ENCODE results near the gene NDUFV3.

DNA sequence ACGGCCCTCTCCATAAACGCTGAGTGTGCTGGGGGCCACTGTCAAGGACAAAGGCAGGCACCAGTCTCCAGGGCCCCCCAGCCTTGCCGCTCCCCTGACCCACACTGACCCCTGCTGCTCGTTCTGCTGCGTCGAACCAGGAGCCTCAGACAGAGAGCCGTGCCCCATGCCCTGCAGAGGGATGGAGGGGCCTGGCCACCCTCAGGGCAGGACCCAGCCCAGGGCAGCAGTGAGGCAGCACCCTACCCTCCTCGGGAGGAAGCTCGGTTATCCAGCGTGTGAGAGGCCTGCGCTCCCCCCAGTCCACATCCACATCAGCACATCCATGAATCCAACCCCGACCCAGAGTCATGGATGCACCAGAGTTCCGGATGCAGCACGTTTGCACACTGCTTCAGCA lies 28.8 kb upstream of the NDUFV3 start:
- TF ChIP-seq EZH2 (IDR thresholded peaks at IDR 0.05; ENCODE audit: low read depth, unreplicated experiment): no peak
- peak in 1 of 2 experiments; percentile 46; a peak in 2 of 4 replicates for TF ChIP-seq CTCF (conservative IDR thresholded peaks at IDR 0.05; ENCODE audit: low read depth in 2 of 2)
- TF ChIP-seq, protein P1, sequence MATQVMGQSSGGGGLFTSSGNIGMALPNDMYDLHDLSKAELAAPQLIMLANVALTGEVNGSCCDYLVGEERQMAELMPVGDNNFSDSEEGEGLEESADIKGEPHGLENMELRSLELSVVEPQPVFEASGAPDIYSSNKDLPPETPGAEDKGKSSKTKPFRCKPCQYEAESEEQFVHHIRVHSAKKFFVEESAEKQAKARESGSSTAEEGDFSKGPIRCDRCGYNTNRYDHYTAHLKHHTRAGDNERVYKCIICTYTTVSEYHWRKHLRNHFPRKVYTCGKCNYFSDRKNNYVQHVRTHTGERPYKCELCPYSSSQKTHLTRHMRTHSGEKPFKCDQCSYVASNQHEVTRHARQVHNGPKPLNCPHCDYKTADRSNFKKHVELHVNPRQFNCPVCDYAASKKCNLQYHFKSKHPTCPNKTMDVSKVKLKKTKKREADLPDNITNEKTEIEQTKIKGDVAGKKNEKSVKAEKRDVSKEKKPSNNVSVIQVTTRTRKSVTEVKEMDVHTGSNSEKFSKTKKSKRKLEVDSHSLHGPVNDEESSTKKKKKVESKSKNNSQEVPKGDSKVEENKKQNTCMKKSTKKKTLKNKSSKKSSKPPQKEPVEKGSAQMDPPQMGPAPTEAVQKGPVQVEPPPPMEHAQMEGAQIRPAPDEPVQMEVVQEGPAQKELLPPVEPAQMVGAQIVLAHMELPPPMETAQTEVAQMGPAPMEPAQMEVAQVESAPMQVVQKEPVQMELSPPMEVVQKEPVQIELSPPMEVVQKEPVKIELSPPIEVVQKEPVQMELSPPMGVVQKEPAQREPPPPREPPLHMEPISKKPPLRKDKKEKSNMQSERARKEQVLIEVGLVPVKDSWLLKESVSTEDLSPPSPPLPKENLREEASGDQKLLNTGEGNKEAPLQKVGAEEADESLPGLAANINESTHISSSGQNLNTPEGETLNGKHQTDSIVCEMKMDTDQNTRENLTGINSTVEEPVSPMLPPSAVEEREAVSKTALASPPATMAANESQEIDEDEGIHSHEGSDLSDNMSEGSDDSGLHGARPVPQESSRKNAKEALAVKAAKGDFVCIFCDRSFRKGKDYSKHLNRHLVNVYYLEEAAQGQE (IDR thresholded peaks at IDR 0.05; ENCODE audit: unreplicated experiment): no peak
- no peak for TF ChIP-seq ZNF114 (CRISPR knock-in tag; IDR thresholded peaks at IDR 0.05)
- TF ChIP-seq POLR2AphosphoS5 (IDR thresholded peaks at IDR 0.05; ENCODE audit: low read depth): no peak

All from GM23338 (cell line).